Measurements from ENCODE around the gene CFDP1. TPM values are rescaled to one million over a fixed set of nuclear protein-coding genes. Genes with fewer than 3 reads are reported as not detected.
A peak's percentile ranks its signal among the peaks of the same experiment; 100 is the strongest.

CFDP1 gene
- total and polyA plus RNA-seq, 2 donors (not counting 1 experiment from before 2014, with no cell fraction given): 6.3 to 42.8 TPM

DNA sequence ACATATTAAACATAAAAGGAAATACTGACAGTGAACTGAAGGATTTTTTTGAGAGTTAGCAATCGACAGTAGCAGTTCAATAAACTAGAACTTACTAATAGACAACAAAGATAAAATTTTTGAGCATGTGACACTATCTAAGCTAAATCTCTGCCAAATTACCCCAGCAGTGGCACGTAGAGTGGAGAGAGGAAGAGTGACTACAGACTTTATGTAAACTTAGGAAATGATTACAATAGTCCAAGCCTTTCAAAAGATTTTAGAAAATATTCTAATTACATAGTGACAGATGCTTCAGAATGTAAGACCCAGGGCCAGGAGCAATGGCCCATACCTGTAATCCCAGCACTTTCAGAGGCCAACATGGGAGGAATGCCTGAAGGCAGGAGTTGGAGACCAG lies 52.4 kb downstream of the CFDP1 start:
- Histone ChIP-seq H3K4me3 (ENCODE audit: control extremely low read depth in 1 of 5, extremely low read depth in 1 of 5, insufficient read depth in 1 of 5, low read depth in 2 of 5, low read length in 4 of 5) (no peak overlapping the region), H3K79me2 (ENCODE audit: control insufficient read depth, insufficient read depth, low read length) (peaks cover 11% of the 10 kb centered on the region), H3K4me1 (ENCODE audit: control insufficient read depth in 2 of 2, insufficient read depth in 2 of 2, low read length in 2 of 2) (peaks cover 23 to 41% of the 10 kb centered on the region in 2 donors), H3K9ac (ENCODE audit: low read length) (peak overlapping the region; percentile 4), H3K9me3 (ENCODE audit: control extremely low read depth in 1 of 3, control insufficient read depth in 2 of 3, insufficient read depth in 1 of 3, low read length in 2 of 3) (no peaks in the 10 kb centered on the region), H3K27me3 (replicated peaks in 1 of 4; ENCODE audit: control extremely low read depth in 1 of 4, control insufficient read depth in 3 of 4, insufficient read depth in 4 of 4, low read length in 3 of 4) (peaks cover 10 to 76% (median 66%) of the 10 kb centered on the region in 4 experiments), H3K4me2 (replicated peaks; ENCODE audit: low read depth, low read length, poor library complexity, severe bottlenecking) (peak overlapping the region; percentile 67), H3K27ac (ENCODE audit: low read length in 2 of 2) (no peak overlapping the region), H3K36me3 (replicated peaks in 1 of 2; ENCODE audit: control extremely low read depth in 1 of 2, control insufficient read depth in 1 of 2, extremely low read depth in 1 of 2, insufficient read depth in 2 of 2, low read length in 1 of 2) (peaks cover 6 to 10% of the 10 kb centered on the region in 2 experiments), H4K20me1 (ENCODE audit: control insufficient read depth, insufficient read depth, low read length, poor library complexity, severe bottlenecking) (peaks cover 87% of the 10 kb centered on the region), H2AFZ (ENCODE audit: insufficient read depth, low read depth, low read length, poor library complexity, severe bottlenecking) (no peak overlapping the region)
- ATAC-seq (ENCODE audit: low read depth) (no peak), DNase-seq (no peak)
- Mint-ChIP-seq H3K27ac (no peak overlapping the region), H3K27me3 (peaks cover 76% of the 10 kb centered on the region), H3K4me3 (no peak overlapping the region), H3K9me3 (ENCODE audit: insufficient read depth) (no peaks in the 10 kb centered on the region), H3K4me1 (peaks cover 27% of the 10 kb centered on the region)
- WGBS (ENCODE audit: insufficient coverage): no CpG with 5 or more reads among the region's 2 CpGs
- intact Hi-C loops (cut with micrococcal nuclease): loop anchor here (1.0 to 10.0 kb wide), 5 partner anchors 52 to 676 kb away; partner anchors contain the start of genes CFDP1, KARS1, MLKL and TERF2IP
- TF ChIP-seq, protein P1, sequence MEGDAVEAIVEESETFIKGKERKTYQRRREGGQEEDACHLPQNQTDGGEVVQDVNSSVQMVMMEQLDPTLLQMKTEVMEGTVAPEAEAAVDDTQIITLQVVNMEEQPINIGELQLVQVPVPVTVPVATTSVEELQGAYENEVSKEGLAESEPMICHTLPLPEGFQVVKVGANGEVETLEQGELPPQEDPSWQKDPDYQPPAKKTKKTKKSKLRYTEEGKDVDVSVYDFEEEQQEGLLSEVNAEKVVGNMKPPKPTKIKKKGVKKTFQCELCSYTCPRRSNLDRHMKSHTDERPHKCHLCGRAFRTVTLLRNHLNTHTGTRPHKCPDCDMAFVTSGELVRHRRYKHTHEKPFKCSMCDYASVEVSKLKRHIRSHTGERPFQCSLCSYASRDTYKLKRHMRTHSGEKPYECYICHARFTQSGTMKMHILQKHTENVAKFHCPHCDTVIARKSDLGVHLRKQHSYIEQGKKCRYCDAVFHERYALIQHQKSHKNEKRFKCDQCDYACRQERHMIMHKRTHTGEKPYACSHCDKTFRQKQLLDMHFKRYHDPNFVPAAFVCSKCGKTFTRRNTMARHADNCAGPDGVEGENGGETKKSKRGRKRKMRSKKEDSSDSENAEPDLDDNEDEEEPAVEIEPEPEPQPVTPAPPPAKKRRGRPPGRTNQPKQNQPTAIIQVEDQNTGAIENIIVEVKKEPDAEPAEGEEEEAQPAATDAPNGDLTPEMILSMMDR (IDR thresholded peaks at IDR 0.05): no peak
- TF ChIP-seq EZH2 (IDR thresholded peaks at IDR 0.05; ENCODE audit: borderline replicate concordance, insufficient read depth, low read depth, low read length, poor library complexity, severe bottlenecking): no peak
- ChIA-PET CTCF (interaction anchor here (0.9 to 4.0 kb wide), 9 partner anchors 23 to 396 kb away, joined by 3 to 48 read pairs (median 4); partner anchors contain the start of genes TMEM170A and WDR59), POLR2A (interaction anchor here (1.1 to 1.5 kb wide), 2 partner anchors 182 to 266 kb away, joined by 3 read pairs; partner anchors contain the start of genes KARS1 and TERF2IP)

Data from B cell (primary cell).